Prostate gland (tissue), 2 donors: ENCODE measurements around the gene SQSTM1.

Source experiments
- CTCF ChIP-seq, 4 experiments: fragments of 200-600 bp in 2 of 4; fragments of 450-650 bp in 2 of 4; sonication (generic) in 2 of 4; IDR thresholded peaks; 1 replicate in 3 of 4; 2 replicates in 1 of 4; pipeline ENCODE4 v1.5.1; 2016 to 2019; ENCODE audit warnings: antibody characterized with exemption in 4 of 4, mild to moderate bottlenecking in 2 of 4, moderate library complexity in 2 of 4
- POLR2A ChIP-seq: fragments of 450-650 bp; IDR thresholded peaks from one replicate; pipeline ENCODE4 v1.6.1; 2016; ENCODE audit warnings: antibody characterized with exemption, mild to moderate bottlenecking
- POLR2AphosphoS5 ChIP-seq: sonication (generic); formaldehyde crosslinking; IDR thresholded peaks from one replicate; pipeline ENCODE4 v1.6.1; 2017; ENCODE audit warnings: antibody characterized with exemption

- no peak for TF ChIP-seq POLR2AphosphoS5
- TF ChIP-seq CTCF (IDR thresholded peaks at IDR 0.05): no peak
- TF ChIP-seq POLR2A: no peak
Measured at GRCh38 chr5:179864686-179865085, 44.0 kb downstream of the SQSTM1 start.
